MV-4-11 (cell line): Measurements from ENCODE around the gene GALNT9.
A peak's percentile ranks its signal among the peaks of the same experiment; 100 is the strongest.
"Not testable (repeated sequence)": the region's sequence is repeated elsewhere in the genome, so short reads cannot be mapped to it uniquely, and the experiment has no call there.

Experiments
- DNase-seq: peaks from one replicate; lab custom pipeline; 2025; lab: John Stamatoyannopoulos, UW

GALNT9 gene

GRCh38 chr12:132249689-132250478 lies 79.5 kb downstream of the GALNT9 start:
- no peak for DNase-seq

GRCh38 chr12:132248453-132249167 lies 80.8 kb downstream of the GALNT9 start:
- DNase-seq, result peak; percentile 46

GRCh38 chr12:132247718-132248452 lies 81.5 kb downstream of the GALNT9 start:
- no peak for DNase-seq

GRCh38 chr12:132246997-132247717 lies 82.2 kb downstream of the GALNT9 start:
- no peak for DNase-seq

GRCh38 chr12:132245521-132246101 lies 83.8 kb downstream of the GALNT9 start:
- no peak for DNase-seq

- no peak for DNase-seq
Observed at GRCh38 chr12:132244724-132245295, 84.6 kb downstream of the GALNT9 start.

GRCh38 chr12:132243596-132244310 lies 85.6 kb downstream of the GALNT9 start:
- no peak for DNase-seq

- DNase-seq, result not testable (repeated sequence)
Observed at GRCh38 chr12:132243171-132243570, 86.2 kb downstream of the GALNT9 start.

GRCh38 chr12:132240669-132241007 lies 88.8 kb downstream of the GALNT9 start:
- DNase-seq, result not testable (repeated sequence)

GRCh38 chr12:132239796-132240668 lies 89.4 kb downstream of the GALNT9 start:
- DNase-seq, result no peak

GRCh38 chr12:132239392-132239791 lies 90.0 kb downstream of the GALNT9 start:
- no peak for DNase-seq

- DNase-seq, result no peak
Observed at GRCh38 chr12:132238884-132239283, 90.5 kb downstream of the GALNT9 start.

- no peak for DNase-seq
Observed at GRCh38 chr12:132238488-132238854, 90.9 kb downstream of the GALNT9 start.

GRCh38 chr12:132237772-132238487 lies 91.5 kb downstream of the GALNT9 start:
- no peak for DNase-seq

GRCh38 chr12:132236930-132237771 lies 92.2 kb downstream of the GALNT9 start:
- DNase-seq, result no peak

GRCh38 chr12:132236129-132236929 lies 93.1 kb downstream of the GALNT9 start:
- DNase-seq, result no peak

- DNase-seq, result no peak
Observed at GRCh38 chr12:132235116-132235820, 94.1 kb downstream of the GALNT9 start.
